ENCODE results near the gene TIMM22.
"Not testable (repeated sequence)": the region's sequence is repeated elsewhere in the genome, so short reads cannot be mapped to it uniquely, and the experiment has no call there.

The TIMM22 gene

DNA sequence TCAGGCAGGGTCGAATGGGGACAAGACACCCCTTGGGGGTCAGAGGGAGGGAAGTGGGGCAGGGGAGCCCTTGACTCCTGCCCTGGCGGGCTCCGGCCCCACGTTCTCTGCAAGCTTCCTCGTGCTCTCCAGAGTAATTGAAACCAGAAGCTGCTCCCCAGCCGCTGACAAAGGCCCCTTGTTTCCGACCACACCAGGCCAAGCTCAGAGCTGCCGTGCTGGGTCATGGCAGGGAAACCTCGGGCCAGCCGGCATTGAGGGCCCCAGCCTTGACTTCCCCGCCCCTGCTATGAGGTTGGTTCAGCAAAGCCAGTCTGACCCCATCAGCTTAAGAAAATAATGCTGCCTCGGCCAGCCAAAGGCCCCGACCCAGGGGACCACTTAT, 43.3 kb downstream of the TIMM22 start:
- DNase-seq, result no peak

DNA sequence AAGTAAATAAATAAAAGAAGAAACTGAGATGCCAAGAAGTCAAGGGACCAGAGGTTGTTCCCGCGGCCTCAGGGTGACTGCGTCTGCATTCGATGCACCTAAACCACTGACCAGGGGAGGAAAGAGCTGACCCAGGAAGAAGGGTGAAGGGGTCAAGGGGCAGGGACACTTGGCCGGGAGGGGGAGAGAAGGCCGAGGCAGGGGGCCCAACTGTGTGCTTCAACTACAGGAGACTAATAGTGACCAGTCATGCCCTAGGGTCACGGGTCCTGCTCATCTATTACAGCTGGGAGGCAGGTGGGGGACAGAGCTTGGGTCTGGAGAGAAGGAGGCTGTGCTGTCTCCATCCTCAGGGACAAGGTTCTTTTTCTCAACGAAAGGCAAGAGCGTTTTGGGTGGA, 44.8 kb downstream of the TIMM22 start:
- DNase-seq, result no peak

DNA sequence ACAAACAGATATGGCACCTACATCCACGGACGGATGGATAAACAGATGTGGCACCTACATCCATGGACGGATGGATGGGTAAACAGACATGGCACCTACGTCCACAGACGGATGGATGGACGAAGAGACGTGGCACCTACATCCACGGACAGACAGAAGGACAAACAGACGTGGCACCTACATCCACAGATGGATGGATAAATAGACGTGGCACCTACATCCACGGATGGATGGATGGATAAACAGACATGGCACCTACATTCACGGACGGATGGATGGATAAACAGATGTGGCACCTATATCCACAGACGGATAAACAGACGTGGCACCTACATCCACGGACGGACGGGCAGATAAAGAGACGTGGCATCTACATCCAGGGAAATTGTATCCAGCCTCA, 45.6 kb downstream of the TIMM22 start:
- DNase-seq, result no peak

DNA sequence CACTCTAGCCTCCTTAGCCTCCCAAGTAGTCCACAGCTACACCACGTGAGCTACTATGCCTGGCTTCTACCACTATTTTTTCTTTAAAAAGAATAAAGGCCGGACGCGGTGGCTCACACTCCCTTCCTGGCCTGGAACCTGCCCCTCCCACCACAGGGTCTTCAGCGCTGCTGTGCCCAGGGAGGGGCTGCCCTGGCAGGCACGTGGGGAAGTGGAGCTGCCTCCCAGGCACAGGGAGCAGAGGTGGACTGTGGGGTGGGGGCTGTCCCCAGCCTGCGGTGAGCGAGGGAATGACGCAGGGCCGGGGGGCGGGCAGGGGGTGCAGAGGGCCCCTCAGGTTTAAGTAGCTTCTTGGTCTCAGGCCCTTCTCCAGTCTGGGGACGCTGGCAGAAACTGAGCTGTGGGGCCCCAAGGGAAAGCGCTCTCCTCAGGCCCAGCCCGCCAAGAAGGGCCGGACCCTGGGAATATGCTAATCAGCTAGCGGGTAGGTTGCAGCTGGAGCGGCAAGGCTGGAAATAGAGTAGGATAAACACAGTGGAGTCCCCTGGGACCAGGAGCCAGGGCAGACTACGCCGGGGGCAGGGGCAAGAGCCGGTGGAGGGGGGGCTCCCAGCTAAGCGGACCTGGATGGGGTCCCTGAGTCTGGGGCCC, 46.8 kb downstream of the TIMM22 start:
- no peak for DNase-seq

DNA sequence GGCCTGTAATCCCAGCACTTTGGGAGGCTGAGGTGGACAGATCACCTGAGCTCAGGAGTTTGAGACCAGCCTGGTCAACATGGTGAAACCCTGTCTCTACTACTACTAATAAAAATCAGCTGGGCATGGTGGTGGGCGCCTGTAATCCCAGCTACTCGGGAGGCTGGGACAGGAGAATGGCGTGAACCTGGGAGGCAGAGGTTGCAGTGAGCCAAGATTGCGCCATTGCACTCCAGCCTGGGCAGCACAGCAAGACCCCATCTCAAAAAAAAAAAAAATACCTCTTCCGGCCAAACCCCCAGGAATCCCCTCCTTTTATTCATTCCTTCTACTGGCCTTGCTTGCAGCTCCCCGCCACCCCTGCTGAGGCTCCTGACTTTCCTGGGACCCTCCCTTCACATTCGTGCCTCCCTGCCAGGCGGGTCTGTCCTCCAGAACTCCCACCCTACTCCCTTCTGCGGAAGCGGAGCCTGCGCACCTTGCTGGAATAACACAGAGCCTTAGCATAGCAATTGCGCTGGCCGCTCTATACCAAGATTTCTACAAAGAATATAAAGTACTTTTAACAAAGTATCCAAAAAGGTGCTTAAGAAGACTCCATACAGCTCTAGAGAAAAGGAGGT, 47.6 kb downstream of the TIMM22 start:
- not testable (repeated sequence) for DNase-seq

DNA sequence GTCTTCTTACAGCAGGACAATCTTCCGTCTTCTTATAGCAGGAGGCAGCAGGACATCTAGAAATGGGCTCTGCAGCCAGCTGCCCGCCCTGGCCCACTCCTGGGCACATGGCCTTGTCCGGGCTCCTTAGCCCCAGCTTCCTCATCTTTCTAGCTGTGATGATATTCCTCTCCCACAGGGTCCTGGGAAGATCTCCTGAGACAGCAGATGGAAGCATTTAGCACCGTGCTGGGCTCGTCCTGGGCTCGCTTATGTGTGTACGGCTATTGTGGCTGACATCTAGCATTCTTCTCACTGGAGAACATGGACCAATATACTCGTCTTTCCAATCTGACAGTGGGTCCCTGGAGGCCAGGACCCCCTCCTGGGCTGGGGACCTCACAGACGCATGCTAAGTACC, 48.5 kb downstream of the TIMM22 start:
- no peak for DNase-seq

DNA sequence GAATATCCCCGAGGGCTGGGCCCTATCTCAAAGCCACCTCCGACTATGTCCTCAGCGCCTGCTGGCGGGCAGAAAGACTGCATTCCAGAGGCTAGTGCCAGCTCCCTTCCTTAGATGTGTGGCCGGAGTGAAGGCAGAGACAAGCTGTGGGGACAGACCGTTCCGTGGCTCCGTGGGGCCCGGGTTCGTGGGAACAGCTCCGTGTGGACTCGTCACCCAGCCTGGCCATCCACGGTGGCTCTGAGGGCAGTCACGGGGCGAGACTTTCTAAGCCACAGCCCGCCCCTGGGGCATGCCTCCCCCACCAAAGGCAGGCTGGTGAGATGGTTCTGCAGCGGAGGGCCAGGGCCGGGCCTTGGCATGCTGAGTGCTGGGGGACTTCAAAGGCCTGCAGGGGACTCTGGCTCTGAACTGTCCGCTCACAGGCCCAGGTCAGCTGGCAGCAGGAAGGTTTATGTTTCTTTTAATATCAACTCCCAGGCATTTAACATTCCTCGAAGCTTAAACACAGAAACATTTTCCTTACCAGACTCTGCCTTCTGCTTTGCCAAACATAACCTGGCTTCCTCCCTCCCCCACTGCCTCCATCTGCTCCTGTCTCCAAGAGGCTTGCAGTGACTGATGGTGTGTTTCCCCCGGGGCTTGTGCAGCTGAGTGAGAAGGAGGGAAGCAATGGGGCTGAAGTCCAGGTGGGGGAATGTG, 50.4 kb downstream of the TIMM22 start:
- no peak for DNase-seq

DNA sequence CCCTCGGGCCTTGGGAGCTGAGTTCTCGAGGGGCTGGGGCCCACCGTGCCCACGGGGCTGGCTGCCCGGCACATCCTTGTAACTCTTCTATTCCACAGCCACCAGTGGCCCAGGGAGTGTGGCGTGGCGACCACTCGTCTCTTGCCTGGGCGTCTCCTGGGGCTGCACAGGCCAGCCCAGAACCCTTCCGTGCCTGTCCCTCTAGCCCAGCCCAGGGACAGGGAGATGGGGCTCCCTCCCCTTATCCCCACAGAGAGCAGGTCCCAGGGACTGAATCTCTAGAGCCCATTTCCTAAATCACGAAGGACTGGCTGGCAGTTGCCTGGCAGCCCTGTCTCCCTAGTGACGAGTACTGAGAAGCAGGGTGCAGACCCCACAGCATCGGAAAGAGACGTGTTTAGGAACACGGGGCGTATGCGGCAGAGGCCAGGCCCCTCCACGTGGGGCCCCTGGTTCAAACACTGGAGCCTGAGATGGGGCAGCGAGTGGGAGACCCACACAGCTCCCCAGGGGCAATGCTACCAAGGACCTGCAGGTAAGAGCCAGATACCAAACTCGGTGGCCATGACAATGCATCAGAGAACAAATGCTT, 51.0 kb downstream of the TIMM22 start:
- DNase-seq, result no peak

DNA sequence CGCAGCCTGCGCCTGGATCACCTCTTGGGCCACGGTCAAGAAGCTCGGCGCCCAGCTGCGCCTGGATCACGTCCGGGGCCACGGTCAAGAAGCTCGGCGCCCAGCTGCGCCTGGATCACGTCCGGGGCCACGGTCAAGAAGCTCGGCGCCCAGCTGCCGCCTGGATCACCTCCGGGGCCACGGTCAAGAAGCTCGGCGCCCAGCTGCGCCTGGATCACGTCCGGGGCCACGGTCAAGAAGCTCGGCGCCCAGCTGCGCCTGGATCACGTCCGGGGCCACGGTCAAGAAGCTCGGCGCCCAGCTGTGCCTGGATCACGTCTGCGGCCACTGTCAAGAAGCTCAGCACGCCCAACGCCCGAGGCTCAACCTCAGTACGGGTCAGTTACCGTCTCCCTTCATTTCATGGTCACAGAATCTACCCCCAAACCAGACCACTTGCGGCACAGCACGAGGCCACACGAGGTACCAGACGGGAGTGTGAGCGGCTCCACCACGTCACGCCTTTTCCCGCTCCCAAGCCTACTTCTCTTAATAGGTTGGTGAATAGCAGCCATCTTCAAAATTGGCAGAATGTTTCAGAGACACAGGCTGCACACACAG, 51.7 kb downstream of the TIMM22 start:
- not testable (repeated sequence) for DNase-seq

DNA sequence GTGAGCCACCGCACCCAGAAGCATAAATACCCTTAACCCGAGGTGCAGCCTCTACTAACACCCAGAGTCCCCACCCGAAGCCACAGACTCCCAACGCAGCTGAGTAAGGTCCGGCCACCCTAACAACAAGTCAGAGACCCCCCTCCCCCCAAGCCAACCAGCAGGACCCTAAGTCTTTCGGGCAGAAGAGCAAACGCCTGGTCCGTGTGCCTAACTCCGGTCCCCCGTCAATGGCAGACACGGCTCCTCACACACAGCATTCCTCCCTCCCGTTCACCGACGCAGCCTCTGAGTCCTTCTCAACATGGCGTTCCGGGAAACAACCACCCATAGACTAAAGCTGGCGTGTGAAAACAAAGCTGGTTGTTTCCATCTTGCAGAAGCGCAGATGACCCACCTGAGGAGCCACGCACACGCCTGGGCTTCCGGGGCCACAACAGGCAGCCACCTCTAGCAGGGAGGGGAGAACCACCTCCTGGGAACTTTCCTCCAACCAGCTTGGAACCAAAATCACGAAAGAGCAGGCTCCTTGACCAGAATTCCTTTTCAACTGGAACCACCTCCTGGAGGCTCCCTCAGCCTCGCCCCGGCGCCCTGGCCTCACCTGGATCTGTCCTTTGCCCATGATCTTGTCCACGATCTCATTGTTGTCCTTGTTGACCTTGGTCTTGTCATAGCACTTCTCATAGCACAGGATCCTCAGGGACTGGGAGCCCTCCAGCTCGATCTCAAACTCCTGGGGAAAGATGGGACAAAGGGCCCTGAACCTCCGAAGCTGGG, 52.7 kb downstream of the TIMM22 start:
- no peak for DNase-seq

DNA sequence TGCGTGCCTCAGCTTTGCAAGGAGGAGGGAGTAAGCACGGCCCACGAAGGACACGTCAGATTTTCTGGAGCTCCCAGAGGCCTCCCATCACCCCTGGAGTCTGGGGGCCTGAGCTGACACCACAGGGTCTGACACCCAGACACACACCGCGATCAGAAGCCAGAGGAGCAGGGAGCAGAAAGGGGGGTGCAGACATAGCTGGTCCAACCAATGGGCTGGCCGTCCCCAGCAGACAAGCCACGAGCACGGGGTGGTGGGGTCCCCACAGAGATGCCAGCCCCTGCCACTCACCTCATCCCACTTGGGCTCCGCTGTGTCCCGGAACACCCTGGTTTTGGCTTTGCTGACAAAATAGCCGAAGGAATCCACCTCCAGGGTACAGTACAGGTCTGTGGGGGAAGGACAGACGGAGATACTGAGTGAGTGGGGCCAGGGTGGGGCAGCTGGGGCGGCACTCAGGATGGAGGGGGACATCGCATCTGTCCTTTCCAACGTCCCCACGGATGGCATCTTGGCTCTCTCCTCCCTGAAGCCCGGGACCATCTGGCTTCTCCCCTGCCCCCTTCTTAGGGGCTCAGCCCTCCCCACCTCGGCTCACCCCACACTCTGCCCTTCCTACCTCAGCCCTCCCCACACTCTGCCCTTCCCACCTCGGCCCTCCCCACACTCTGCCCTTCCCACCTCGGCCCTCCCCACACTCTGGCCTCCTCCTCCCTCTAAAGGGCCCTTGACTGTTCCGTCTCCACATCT, 53.5 kb downstream of the TIMM22 start:
- DNase-seq, result no peak

DNA sequence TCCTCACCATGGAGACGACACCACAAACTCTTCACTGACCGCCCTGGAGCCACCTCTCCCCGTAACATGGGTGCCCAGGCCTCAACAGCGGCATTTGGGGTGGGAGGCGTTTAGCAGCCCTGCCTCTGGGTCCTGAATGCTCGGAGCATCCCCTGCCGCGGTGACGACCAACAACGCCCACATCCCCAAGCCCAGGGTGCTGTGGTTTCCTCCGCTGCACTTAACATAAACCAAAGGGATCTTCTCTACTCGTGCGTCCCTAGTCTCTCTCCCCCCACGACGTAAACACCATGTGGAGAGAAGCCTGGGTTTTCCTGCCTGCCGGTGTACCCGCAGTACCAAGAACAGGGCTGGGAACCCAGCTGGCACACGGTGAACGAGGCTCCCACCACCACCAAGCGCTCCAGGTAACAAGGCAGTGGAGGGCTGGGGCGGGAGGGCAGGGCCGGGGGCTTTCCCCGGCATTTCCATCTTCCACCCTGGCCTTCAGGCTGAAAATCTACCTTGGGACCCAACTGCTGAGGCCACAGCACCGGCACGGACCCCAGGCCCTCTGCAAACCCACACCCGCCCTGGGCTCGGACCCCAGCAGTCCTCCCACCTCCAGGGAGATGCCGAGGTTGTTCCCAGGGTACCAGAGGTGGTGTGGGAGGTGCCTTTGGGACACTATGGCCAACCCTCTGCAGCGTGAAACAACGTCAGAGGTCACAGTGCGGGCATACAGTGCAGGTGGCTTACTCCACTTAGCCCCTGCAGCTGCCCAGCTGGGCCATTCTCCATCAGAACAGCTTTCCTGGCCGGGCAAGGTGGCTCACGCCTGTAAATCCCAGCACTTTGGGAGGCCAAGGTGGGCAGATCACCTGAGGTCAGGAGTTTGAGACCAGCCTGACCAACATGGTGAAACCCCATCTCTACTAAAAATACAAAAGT, 54.3 kb downstream of the TIMM22 start:
- no peak for DNase-seq
